Transverse colon (tissue), 4 donors: ENCODE results near the gene FAM171A2. TPM values are rescaled to one million over a fixed set of nuclear protein-coding genes. Genes with fewer than 3 reads are reported as not detected.

Experiments used
- small RNA-seq, 4 donors: library from RNA; depleted of rRNA; stranded (forward); fragments of <200 nt; gene quantifications; one replicate each; pipeline ENCODE3, GENCODE V24; 2016
- total RNA-seq, 4 donors: library from RNA; depleted of rRNA; stranded (reverse); fragments of >200 nt; gene quantifications; one replicate each; pipeline ENCODE4 v1.1.0, GENCODE V29; 2016

FAM171A2 gene
- total RNA-seq, 4 donors from 2014 or later, result 0.14 to 7.9 (median 0.95) TPM; not detected in 1

Small RNAs within 50 kb of the gene (small RNA-seq; reads per million reads assigned to genes)
- gene RF00012 (0 reads per million in 4 donors), gene RN7SL258P (0 reads per million in 4 donors), gene RNU6-453P (0 to 0.56 (median 0.23) reads per million in 4 donors)

Other genes starting within 250 kb of the FAM171A2 start
- gene HDAC5, start 240.2 kb downstream of the FAM171A2 start, total RNA-seq, result 100 to 1,000 TPM in 1 of 4 donors, 10 to 100 TPM in 3; 45.3 to 182 (median 70.8) TPM
- 10 to 100 TPM in 2 of 4 donors, under 1 TPM in 2; 0.32 to 16.9 (median 8.5) TPM for gene HROB, start 221.9 kb downstream of the FAM171A2 start, total RNA-seq
- gene ASB16, start 193.1 kb downstream of the FAM171A2 start, total RNA-seq, result 1 to 10 TPM in 2 of 4 donors, not detected in 2; 1.2 to 2.6 TPM
- 10 to 100 TPM; 53.4 to 70.5 (median 60.6) TPM for gene TMUB2, start 176.9 kb downstream of the FAM171A2 start, total RNA-seq
- 10 to 100 TPM; 44.1 to 77.4 (median 52.3) TPM for gene ATXN7L3, start 164.0 kb downstream of the FAM171A2 start, total RNA-seq
- 10 to 100 TPM; 49.4 to 61.6 (median 60.4) TPM for gene UBTF, start 144.2 kb downstream of the FAM171A2 start, total RNA-seq
- gene SLC4A1, start 95.7 kb downstream of the FAM171A2 start, total RNA-seq, result not detected
- 1 to 10 TPM in 2 of 4 donors, under 1 TPM in 1, not detected in 1; 0.48 to 7.6 (median 1.1) TPM for gene RUNDC3A, start 55.3 kb downstream of the FAM171A2 start, total RNA-seq
- 100 to 1,000 TPM; 136 to 154 (median 141) TPM for gene SLC25A39, start 39.0 kb downstream of the FAM171A2 start, total RNA-seq
- 1,000 to 10,000 TPM in 1 of 4 donors, 100 to 1,000 TPM in 3; 546 to 1,119 (median 694) TPM for gene GRN, start 18.6 kb downstream of the FAM171A2 start, total RNA-seq
- under 1 TPM in 2 of 4 donors, not detected in 2; 0.14 to 0.32 TPM for gene ITGA2B, start 25.8 kb upstream of the FAM171A2 start, total RNA-seq
- 10 to 100 TPM; 14.5 to 53.1 (median 31.2) TPM for gene GPATCH8, start 139.6 kb upstream of the FAM171A2 start, total RNA-seq
- gene FZD2, start 193.6 kb upstream of the FAM171A2 start, total RNA-seq, result 1 to 10 TPM in 1 of 4 donors, under 1 TPM in 1, not detected in 2; 0.41 to 1.3 TPM